RWPE2 (cell line): ENCODE measurements around the gene PLXNC1.
A peak's percentile ranks its signal among the peaks of the same experiment; 100 is the strongest.

Experiments used
- ATAC-seq: fragments of 200-7000 bp; cut with Tn5 transposase; 3 replicates; pipeline ENCODE4 v1.9.1; 2021; ENCODE audit warnings: low read depth
- DNase-seq: peaks from one replicate; pipeline ENCODE4 v3.0.0-alpha.2; 2020; ENCODE audit warnings: low spot score
- H3K27ac ChIP-seq: fragments of 450-650 bp; 2 replicates; pipeline ENCODE4 v1.5.1; 2017; ENCODE audit warnings: mild to moderate bottlenecking; ENCODE audit not compliant: poor library complexity, severe bottlenecking
- H3K27me3 ChIP-seq: fragments of 250-450 bp; sonication (Bioruptor Pico); 2 replicates; pipeline ENCODE4 v1.5.1; 2021; ENCODE audit warnings: mild to moderate bottlenecking, moderate library complexity; ENCODE audit not compliant: insufficient read depth, poor library complexity, severe bottlenecking
- H3K36me3 ChIP-seq: fragments of 250-450 bp; sonication (Bioruptor Pico); 2 replicates; pipeline ENCODE4 v1.5.1; 2020; ENCODE audit warnings: low read depth, mild to moderate bottlenecking, moderate library complexity
- H3K4me1 ChIP-seq: fragments of 250-450 bp; sonication (Bioruptor Pico); 2 replicates; pipeline ENCODE4 v1.5.1; 2021; ENCODE audit warnings: mild to moderate bottlenecking, moderate library complexity; ENCODE audit not compliant: insufficient read depth, poor library complexity, severe bottlenecking
- H3K4me3 ChIP-seq: fragments of 250-450 bp; sonication (Bioruptor Pico); 2 replicates; pipeline ENCODE4 v1.5.1; 2021; ENCODE audit warnings: mild to moderate bottlenecking, moderate library complexity; ENCODE audit not compliant: severe bottlenecking
- H3K9me3 ChIP-seq: fragments of 250-450 bp; sonication (Bioruptor Pico); 2 replicates; pipeline ENCODE4 v1.5.1; 2021; ENCODE audit warnings: mild to moderate bottlenecking, moderate library complexity; ENCODE audit not compliant: severe bottlenecking
- CTCF ChIP-seq: fragments of 450-650 bp; IDR thresholded peaks from one replicate; pipeline ENCODE4 v1.5.1; 2017; ENCODE audit warnings: mild to moderate bottlenecking, moderate library complexity; ENCODE audit not compliant: poor library complexity, severe bottlenecking

The PLXNC1 gene

DNA sequence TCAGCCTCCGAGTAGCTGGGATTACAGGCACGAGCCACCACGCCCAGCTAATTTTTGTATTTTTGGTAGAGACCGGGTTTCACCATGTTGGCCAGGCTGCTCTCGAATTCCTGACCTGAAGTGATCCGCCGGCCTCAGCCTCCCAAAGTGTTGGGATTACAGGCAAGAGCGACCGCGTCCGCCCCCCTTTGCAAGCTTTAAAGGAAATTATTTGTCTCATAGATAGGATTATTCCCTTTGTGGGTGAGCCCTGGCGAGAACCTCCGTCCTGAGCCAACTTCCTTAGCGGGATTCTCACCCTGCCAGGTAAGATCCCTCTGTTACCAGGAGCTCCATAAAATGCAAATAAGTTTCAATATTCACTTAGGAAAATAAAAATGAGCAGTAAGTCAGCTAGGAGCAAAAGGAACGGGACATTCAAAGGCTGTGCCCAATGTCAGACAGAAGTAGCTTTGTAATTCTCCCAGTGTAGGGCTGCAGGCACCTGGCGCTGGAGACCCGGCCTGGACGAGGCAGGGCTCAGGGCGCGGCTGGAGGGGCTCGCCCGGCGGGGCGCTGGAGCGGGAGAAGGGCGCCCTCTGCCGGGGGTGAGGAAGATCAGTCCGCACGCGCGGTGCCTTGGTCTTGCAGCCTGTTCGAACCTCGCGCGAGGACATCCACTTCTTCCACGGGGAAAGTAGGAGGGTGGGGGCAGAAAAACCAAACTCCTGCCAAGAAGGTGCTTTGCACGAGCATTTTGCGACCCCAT lies 47.2 kb upstream of the PLXNC1 start:
- H3K4me3 ChIP-seq = peak overlapping the region; percentile 37
- peak; percentile 67 for DNase-seq

DNA sequence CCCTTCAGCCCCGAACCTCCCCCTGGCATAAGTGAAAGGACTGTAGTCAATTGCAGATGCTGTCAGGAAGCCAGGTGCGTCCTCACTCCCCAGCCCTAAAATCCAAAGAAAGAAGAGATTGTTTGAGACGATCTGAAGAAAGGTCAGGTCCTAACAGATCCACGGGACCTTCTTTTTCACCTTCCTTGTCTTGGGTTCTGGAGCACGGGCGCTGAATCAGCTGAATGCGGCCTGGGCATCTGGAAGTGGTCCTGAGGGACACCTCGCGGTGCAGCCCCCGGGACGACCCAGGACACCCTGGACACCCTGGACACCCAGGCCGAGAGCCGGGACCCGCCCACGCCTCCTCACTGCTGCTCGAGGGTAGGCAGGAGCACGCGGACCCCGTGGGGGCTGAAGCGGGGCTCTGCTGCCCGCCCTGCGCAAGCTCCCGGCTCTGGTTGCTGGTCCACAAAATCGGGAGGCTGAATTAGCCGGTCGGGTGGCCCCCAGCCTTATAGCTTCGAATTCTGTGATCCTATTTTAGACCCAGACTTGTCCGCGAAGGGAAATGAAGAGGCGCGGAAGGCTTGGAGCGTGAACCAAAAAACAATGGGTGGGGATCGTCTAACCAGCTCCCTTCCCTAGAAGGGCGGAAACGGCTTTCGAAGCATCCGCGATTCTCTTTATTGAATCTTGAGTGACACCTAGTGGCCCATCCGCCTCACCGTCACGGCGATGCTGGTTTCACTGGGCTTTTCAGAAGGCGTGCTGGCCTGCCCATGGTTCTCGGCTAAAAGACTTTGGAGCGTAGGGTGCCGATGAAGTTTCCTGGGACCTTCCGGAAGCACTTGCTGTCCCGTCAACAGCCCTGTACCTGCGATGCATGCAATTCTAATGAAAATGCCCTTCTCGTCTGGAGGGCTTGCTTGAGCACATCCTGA lies 46.4 kb upstream of the PLXNC1 start:
- no peaks in the 10 kb centered on the region for H3K36me3 ChIP-seq
- ATAC-seq (peak; percentile 61), DNase-seq (peak; percentile 79)
- peak overlapping the region; percentile 77 for H3K27ac ChIP-seq
- peak; percentile 55 for TF ChIP-seq CTCF
- no peaks in the 10 kb centered on the region for H3K9me3 ChIP-seq
- peak overlapping the region; percentile 37 for H3K4me3 ChIP-seq
- H3K27me3 ChIP-seq = no peaks in the 10 kb centered on the region
- H3K4me1 ChIP-seq = peaks cover 29% of the 10 kb centered on the region

More for the DNA sequence above, 47.2 kb upstream of the PLXNC1 start:
- H3K9me3 ChIP-seq = no peaks in the 10 kb centered on the region
- peak; percentile 86 for TF ChIP-seq CTCF
- no peaks in the 10 kb centered on the region for H3K27me3 ChIP-seq
- ATAC-seq = peak; percentile 56
- H3K36me3 ChIP-seq = no peaks in the 10 kb centered on the region
- peaks cover 29% of the 10 kb centered on the region for H3K4me1 ChIP-seq
- peak overlapping the region; percentile 77 for H3K27ac ChIP-seq

- DNase-seq (no peak), ATAC-seq (no peak)
- Histone ChIP-seq H3K9me3 (no peaks in the 10 kb centered on the region), H3K27ac (no peak overlapping the region), H3K4me3 (no peak overlapping the region), H3K36me3 (no peaks in the 10 kb centered on the region), H3K4me1 (peaks cover 22% of the 10 kb centered on the region), H3K27me3 (no peaks in the 10 kb centered on the region)
- TF ChIP-seq CTCF = no peak
These were observed 44.4 kb upstream of the PLXNC1 start for GRCh38 chr12:94103986-94104385.

DNA sequence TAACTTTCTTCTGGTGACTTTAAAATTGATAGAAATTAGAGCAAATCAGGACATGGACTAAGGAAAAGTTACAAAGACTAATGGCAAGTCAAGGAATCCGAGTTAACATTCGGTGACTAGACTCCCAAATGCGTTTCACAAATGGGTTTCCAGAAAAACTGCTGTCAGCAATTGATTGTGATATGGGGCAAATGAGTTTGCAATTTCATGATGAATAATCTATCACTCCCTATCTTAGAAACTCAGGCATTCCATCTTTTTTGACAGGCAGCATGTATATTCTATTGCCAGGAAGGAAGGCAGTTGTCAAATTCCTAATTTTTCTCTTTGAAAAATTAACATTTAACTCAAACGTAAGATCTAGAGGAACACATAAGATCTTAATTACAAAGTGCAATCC lies 40.5 kb upstream of the PLXNC1 start:
- Histone ChIP-seq H3K27ac (no peak overlapping the region), H3K4me3 (no peak overlapping the region), H3K9me3 (no peaks in the 10 kb centered on the region), H3K27me3 (no peaks in the 10 kb centered on the region), H3K36me3 (no peaks in the 10 kb centered on the region), H3K4me1 (peaks cover 4% of the 10 kb centered on the region)
- DNase-seq (no peak), ATAC-seq (no peak)
- TF ChIP-seq CTCF = no peak
